CD4-positive, alpha-beta T cell treated with Interleukin-17A for 1 hour (primary cell): ENCODE results near the gene NXPH3.

ENCODE experiments used
- DNase-seq: peaks from one replicate; pipeline ENCODE4 v3.0.0-alpha.2; 2020

The NXPH3 gene

DNA sequence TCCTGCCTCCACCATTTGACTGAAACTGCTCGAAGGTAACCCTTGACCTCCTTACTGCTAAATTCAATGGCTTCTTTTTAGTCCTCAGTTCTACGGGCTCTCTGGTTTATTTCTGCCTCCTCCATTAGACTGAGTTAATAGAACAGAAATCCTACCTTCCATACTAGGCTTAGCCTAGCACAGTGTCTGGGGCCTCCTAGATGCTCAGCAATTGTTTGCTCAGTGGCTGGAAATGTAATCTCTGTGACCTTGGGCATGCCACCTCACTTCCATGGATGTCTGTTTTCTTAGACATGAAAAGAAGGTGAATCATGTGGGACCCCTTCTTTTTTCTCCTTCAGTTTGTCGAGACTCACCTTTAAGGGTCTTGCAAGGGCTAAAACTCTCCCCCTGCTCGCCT is 19.7 kb downstream of the NXPH3 start:
- no peak for DNase-seq

- DNase-seq: no peak
These were observed 20.3 kb downstream of the NXPH3 start for GRCh38 chr17:49595980-49596379.

DNA sequence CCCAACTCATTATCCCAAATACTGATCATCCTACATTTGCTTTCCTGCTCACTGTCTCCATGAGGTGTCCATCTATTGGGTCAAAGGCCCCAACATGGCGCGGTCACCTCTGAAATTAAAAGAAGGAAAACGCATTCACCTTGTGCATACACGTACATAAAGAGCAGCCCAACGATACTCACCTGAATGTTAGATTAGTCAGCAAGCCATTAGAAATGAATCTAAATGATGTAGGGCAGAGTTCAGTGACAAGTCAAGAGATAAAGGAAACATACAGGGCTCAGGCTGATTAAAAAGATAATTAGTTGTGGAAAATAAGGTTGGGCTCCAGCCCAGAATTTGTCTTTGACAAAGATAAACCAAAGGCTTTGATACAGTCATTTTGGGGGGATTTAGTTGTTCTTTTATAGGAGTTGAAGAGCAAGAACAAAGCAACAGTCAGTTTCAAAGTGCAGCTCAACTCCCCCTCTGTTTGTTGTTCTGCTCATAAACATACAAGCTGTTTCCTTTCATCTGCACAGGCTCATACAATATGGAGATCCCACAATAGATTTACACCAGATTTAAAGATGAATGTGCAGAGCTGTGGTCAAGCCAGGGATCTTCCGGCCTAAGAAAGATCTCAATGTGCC is 21.1 kb downstream of the NXPH3 start:
- DNase-seq: no peak

GRCh38 chr17:49597436-49597835 is 21.8 kb downstream of the NXPH3 start:
- DNase-seq: no peak

GRCh38 chr17:49597928-49598655 is 22.4 kb downstream of the NXPH3 start:
- DNase-seq: no peak

GRCh38 chr17:49598918-49599317 is 23.2 kb downstream of the NXPH3 start:
- DNase-seq: no peak

DNA sequence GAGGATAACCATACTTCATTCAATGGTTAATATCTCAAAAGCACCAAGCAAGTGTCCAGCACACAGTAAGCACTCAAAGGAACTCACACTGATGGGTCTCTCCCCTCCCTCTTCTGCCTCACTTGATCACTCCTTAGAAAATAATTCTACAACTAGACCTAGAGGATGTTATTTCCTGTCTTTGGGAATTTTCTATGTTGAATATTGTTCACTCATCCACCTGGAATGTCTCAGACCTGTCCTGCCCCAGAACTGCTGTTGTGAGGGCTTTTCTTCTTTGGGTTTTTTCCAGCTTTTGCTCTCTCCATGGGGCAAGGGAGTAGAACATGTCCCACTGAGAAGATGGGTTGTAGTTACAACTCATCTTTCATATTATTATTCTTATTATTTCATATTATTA is 25.3 kb downstream of the NXPH3 start:
- DNase-seq: no peak

DNA sequence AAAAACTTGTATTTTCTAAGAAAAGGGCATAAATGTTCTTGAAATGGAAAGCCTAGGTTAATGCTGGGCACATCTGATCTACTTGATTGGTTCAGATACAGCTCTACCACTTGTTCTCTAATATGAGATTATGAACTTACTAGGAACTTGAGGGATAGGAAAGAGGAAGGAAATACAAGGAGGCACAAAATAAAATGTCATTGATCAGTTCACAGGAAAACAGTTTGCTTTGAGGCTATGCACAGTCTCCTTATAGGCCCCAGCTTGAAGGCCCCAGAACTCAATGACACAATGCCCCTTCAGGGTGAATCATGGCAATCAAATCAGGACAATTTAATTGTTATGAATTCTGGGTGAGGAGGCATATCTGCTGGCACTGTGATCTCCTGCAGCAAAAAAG is 27.1 kb downstream of the NXPH3 start:
- no peak for DNase-seq

GRCh38 chr17:49603238-49603637 is 27.6 kb downstream of the NXPH3 start:
- DNase-seq: no peak

DNA sequence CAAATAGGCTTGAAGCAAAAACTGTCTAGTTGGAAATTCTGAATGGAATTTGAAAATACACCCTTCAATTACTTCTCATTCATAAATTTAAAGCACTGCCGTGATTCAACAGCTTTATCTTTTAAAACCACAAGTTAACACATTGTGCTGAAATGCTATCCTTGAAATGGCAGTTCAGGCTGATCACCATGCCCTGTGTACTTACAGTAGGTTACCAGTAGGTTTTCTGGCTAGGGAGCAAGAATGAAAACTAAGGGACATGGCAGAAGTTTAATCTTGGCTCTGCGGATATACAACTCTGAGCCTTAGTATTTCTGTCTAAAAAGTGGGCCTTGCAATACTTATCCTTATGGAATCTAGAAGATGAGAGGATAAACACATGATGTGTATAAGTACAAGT is 28.0 kb downstream of the NXPH3 start:
- DNase-seq: no peak

GRCh38 chr17:49604314-49604869 is 28.7 kb downstream of the NXPH3 start:
- DNase-seq: no peak

DNA sequence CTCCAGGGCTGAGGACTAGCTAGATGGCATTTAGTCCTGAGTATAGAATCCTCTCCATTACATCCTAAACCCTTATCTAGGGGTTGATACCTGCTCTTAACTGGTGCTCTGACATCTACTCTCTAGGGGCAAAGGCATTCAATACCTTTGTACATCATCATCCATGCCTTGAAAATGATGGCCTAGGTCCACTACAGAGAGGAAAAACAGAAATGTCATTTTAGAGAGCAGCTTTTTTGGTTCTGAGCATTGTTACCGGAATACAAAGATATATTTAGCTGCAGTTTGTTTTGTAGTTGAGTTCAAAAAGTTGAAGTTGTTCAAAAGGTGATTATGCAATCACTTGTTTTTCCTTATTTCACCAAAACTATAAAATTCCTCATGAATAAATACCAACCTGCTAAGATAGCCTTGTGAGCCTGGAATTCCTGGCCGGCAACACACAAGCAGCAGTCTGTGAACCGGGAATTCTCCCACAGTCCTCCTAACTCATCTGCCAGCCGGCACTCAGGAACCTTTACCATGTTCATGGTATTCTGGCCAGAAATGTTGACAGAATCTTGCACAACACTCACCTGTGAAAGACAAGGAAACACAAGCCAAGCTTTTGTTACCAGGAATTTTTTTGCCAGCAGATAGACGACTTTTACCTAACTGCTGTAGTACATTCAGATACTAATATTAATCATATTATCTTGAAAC is 35.4 kb downstream of the NXPH3 start:
- DNase-seq: no peak

- no peak for DNase-seq
These were observed 37.1 kb downstream of the NXPH3 start for GRCh38 chr17:49612726-49613125.

- no peak for DNase-seq
These were observed 37.6 kb downstream of the NXPH3 start for GRCh38 chr17:49613182-49613800.

DNA sequence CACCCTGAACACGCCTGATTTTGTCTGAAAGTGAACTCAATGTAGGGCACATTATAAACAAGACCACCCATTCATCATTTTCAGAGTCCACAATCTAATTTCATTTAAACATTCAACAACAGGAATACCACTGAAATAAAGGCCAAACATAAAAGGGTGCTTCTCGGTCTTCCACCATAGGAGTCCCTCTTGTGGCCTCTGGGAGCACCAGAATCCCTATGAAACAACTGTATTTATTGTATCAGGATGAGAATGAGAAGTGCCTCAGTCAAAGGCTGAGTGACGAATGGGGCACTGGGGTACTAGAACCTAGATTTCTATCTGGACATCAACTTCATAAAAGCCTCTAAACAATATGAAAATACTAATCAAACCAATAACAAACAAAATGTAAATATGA is 40.4 kb downstream of the NXPH3 start:
- no peak for DNase-seq

GRCh38 chr17:49616601-49617131 is 41.0 kb downstream of the NXPH3 start:
- DNase-seq: no peak

DNA sequence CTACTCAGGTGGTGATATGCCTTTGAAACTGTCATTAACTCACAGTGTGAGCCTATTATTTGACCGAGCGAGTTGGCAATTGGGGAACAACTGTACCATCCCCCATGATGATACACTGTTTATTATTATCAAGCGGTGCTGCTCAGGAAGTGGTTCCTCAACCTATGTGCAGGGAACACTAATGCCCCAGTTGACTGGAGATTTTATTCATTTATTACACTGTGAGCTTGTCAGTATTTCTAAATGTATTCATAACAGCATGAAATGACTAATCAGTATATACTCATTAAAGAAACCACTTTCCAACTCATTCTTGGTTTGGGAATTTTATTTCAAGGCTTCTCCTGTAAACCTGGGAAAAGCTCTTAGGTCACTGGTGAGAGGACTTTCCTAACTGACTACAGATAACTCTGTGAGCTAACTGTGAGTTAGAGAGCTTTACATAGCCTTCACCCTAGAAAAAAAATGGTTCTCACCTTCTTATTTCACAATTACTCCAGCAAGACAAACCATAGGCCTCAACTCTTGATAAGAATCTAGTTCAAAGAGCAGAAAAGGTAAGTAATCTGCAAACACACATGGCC is 42.4 kb downstream of the NXPH3 start:
- no peak for DNase-seq

GRCh38 chr17:49621420-49621819 is 45.7 kb downstream of the NXPH3 start:
- no peak for DNase-seq

GRCh38 chr17:49621946-49622529 is 46.4 kb downstream of the NXPH3 start:
- DNase-seq: no peak

DNA sequence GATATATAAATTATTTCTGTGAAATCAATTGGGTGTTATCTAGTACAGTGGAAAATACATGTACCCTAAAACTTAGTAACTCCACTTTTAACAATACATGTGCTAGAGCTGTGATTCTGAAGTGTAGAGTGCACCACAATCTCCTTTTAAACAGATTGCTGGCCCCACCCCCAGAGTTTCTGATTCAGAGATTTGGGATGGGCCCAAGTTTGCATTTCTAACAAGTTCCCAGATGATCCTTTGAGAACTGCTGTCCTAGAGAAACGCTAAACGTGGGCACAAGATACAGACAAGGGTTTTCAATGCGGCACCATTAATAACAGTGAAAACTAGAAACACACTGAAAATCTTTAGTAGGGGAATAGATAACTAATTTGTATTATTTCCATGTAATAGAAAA is 49.2 kb downstream of the NXPH3 start:
- DNase-seq: no peak

- no peak for DNase-seq
These were observed 53.8 kb downstream of the NXPH3 start for GRCh38 chr17:49629447-49629846.
